GM18507 (cell line): ENCODE results near the gene KDM4B.

Experiments
- DNase-seq: peaks from one replicate; pipeline ENCODE4 v3.0.0; 2011; ENCODE audit warnings: low read depth; ENCODE audit not compliant: insufficient read length; ENCODE audit errors: extremely low spot score
- FAIRE-seq: peaks from 2 replicates; lab custom pipeline; 2011; peaks lifted over from hg19 to GRCh38; lab: Jason Lieb, UNC

The KDM4B gene

DNA sequence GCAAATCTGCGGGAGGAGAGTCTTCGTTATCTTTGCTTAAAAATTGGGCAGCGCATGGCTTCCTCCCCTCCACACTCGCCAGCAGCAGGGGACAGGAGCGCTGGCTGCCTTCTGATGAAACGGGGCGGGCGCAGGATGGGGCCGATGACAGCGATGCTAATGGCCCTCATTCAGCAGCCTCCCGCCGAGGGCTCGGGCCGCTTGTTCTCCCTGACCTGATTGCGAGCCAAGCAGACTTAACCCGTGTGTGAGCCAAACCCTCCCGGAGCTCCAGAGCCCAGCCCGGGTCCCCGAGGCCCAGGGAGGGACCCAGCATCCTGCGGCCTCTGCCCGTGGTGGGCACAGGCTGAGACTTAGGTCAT lies 90.3 kb downstream of the KDM4B start:
- DNase-seq (no peak), FAIRE-seq (no peak)

DNA sequence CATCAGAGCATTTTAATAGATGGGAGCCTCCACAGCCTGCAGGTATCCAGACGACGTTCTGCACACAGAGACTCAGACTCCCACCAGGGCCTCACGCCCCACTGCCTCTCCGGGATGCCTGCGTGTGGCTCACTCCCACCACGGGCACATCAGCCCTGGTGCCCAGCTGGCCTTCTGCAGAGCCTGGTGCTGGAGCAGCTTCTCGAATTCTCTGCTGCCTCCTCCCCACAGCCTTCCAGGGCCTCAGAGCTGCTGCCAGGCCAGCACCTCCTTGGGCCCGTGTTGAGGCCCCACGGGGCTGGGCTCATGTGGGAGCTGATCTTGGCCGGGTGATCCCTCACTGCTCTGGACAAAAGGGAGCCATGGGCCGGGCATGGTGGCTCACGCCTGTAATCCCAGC lies 90.9 kb downstream of the KDM4B start:
- FAIRE-seq, result no peak
- no peak for DNase-seq

DNA sequence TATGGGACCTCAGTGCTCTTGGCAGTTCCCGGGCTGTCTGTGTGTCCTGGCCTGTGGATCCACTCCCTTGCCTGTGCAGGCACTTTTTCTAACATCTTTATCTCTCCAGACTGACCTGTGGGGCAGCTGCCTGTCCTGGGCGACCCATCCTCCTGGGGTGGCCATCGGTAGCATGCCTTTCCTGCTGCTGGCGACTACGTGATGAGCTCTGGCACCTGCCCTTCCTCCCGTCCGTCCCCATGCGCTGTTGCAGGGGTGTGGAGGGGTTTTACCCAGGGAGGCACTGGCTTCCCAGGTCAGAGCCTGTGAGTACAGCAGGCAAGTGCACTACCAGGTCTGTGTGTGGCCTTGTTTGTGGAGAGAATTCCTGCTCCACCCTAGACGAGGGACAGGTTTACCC lies 93.3 kb downstream of the KDM4B start:
- FAIRE-seq, result no peak
- DNase-seq, result no peak

DNA sequence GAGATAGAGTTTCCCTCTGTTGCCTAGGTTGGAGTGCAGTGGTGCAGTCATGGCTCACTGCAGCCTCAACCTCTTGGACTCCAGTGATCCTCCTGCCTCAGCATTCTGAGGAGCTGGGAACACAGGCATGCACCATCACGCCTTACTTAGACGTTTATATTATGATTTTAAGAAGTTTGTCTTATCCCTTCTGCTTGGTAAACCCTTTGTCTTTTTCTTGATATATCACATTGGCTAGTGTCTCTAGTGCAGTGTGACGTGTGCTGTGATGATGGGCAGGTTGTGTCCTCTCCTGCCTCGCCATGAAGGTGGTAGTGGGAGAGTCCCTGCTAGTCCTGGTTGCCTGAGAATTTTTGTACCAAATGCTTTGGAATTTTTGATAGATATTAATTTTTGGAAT lies 93.9 kb downstream of the KDM4B start:
- DNase-seq (no peak), FAIRE-seq (no peak)

DNA sequence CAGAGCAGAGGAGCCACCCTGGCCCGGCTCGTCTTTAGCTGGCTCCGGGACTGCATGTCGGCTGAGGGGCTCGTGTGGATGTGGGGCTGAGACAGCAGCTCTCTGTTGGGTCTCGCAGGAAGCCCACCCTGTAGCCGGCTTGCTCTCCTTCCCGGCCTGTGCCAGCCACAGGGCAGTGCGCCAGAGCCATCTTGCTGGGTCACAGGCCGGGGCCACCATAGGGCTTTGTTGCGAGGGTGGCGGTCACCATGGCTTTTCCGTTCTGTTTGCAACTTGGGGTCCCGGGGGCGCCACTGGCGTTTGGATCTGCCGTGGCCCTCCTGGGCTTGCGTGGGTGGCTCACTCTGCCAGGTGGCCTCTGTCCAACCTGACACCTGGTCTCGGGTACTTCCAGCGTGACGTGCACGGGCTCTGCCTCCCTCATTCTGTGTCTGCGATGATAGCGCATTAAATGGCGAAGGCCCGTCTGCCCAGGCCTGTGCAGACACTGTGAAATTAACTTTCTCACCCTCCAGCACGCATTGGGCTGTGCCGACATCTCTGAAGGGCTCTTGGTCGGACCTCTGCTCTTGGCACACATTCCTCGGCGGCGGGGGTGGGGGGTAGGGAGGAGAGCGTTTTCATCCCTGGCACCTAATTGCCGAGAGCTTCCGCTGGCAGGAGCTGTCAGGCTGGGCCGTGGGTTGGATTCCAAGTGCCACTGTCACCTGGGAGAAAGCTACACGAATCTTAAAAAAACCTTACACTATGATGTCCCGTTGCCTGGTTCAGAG lies 95.1 kb downstream of the KDM4B start:
- DNase-seq, result no peak
- FAIRE-seq, result no peak

DNA sequence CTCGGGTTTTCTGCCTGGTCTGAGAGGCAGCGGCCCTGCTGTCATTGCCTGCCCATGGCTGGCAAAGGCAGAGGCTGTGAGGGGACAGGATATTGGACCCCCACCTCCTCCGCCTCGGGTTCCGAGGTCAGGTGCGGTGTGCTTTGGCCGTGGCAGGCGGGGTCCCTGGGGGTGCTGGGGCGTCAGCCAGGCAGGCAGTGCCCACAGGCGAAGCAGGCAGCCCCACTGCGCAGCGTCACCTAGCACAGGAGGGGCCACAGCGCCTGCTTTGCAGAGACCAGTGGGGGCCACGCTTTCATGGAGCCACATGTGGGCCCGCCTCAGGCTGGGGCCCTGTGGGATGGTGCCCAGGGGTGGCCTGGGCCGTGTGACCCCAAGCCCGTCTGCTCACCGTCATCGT lies 96.0 kb downstream of the KDM4B start:
- DNase-seq, result no peak
- FAIRE-seq, result no peak

DNA sequence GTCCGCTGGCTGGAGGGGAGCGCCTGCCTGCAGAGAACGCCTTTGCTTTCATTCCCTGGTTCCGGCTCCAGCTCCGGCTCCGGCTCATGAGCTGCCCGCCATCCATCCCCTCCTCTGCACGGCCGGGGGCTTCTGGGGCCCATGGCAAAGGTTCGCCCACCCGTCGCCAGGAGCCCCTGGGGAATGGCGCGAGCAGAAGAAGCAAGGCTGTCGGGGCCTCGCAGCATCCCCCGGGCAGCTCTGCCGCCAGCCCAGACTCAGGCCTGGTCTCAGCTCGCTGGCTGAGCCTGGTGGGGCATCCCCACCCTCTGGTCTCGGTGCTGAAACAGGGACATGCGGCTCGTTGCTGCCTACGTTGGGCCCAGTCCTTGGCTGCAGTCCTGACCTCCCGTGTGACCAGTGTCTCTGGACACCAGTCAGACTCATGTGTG lies 96.8 kb downstream of the KDM4B start:
- FAIRE-seq (no peak), DNase-seq (no peak)

DNA sequence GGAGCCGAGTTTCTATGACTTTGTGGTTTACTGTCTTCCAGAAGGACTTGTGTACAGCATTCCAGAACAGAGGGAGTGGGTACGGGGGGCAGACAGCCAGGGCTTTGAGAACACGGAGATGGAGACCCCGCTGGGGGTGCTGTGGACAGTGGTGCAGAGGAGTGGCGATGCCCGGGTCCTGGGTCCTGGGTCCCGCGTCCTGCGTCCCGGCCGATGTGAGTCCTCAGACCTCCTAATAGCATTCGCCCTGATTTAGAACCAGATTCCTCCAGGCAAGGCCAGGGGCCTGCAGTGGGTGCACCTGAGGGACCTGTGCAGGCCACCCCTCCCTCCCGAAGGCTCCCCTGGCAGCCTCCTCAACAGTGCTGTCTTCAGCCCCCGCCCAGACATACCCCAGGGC lies 97.9 kb downstream of the KDM4B start:
- no peak for FAIRE-seq
- no peak for DNase-seq

DNA sequence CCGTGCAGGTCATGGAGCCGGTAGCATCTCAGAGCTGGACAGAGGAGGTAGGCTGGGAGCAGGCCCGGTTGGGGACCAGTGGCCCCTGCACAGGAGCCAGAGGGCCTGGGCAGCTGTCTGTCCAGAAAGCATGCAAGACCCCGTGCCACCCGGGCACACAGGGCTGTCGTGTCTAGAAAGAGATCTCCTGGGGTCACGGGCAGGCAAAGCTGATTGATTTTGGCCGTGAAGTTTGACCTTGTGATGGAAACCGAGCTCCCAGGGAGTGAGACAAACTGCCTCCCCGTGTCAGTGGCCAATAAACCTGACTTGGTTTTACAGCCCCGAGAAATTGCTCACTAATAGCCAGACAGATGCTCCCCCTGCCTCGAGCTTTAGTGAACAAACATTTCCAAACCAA lies 98.8 kb downstream of the KDM4B start:
- DNase-seq (no peak), FAIRE-seq (no peak)

DNA sequence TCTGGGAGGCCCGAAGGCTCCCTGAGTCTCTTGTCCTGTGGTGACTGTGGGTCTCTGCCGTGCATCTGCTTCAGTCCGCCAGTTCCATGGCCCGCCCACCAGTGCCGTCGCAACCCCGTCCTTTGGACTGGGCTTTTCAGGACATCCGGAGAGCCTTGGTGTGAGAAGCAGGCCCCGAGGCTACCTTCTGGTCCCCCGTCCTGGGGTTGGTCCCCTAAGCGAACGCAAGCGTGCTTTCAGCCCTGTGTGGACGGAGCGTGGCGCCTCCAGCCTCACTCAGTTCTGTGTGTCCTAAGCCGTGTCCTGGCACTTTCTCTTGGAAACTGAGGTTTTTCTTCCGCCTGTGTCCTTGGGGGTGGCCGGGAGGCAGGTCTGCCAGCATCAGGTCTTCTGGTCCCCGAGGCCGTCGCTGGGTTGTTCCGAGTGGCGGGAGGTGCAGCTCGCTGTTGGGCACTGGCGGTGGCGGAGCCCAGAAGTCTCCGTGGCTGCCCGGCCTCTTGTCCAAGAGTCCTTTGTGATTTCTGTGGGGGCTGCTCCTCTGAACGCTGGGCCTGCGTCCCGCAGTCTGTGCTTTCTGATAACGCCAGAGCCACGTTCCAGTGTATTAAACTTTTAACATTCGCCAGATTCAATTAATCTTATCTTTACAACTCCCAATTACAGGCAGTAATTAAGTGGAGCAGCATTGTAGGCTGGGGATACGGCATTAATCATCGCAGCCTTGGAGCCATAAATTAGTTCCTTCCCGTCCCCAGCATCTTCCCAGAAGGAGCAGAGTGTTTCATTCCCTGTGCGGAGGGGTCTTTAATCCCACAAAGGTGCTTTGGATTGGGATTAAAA lies 99.5 kb downstream of the KDM4B start:
- no peak for FAIRE-seq
- DNase-seq, result no peak

DNA sequence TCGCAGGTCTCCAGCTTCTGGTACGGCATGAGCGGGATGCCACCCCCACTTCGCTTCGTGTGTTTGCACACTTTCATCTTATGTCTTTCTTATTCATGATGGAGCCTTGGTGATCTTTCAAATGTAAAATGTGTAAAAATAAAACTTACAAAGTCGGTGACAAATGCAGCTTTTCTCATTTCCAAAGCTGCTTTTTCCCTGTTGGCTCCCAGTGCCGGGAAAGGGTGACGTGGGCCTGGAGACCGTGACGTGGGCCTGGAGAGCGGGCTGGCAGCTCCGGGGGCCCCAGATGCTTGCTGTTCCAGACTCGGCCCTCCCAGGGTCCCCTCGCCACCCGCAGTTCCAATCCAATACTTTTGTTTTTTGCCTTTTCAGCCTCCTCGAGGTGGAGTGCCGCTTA lies 101.4 kb downstream of the KDM4B start:
- DNase-seq (no peak), FAIRE-seq (no peak)

DNA sequence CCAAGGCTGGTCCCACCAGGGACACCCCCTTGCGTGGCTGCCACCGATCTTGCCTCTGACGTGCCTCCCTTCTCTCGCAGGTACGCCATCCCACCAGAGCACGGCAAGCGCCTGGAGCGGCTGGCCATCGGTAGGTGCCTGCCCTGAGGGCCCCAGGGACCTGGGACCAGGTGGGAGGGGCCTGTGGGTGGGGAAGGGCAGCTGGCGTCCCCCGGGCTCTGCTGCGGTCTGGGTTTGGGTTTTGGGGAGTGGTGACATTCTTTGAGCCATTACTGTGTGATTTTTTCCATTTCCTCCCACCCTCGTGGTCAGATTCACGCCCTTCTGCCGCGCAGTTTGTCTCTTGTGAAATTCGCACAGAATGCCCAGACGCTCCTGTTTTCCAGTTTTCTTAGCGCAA lies 102.0 kb downstream of the KDM4B start:
- FAIRE-seq (no peak), DNase-seq (no peak)

DNA sequence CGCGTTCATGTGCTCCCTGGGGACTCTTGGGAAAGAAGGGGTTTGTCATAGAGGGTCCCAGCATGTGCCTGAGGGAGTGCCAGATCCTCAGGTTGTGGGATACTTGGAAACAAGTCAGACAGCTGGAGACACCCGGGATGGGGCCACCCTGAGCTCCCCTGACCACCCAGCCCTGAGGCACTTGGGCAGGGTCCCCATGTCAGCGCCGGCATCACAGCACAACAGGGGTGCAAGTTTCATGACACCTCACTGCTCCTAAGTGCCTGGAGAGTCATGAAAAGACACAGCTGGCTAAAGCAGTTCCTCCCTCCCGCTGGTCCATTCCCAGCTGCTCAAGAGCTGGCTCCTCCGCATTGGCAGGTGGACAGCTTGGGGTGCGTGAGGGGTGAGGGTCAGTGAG lies 102.7 kb downstream of the KDM4B start:
- DNase-seq (no peak), FAIRE-seq (no peak)

DNA sequence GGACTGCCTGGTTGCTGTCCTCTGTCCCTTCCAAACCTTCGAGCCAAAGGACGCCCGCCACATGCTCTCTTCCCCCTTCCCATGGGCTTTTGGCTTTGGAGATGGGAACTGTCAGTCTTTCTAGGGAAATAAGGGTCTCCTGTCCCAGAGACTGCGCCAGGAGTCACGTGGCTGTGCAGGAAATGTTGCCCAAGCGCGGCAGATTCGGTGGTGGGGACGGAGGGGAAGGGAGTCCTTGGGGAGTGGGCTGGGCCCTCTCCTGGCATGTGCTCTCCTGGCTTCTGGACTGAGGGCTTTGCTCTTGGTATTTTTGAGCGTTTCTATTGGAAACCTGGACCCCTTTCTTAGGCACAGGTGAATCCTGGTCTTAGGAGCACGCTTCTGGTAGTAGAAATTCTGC lies 103.2 kb downstream of the KDM4B start:
- FAIRE-seq (no peak), DNase-seq (no peak)

DNA sequence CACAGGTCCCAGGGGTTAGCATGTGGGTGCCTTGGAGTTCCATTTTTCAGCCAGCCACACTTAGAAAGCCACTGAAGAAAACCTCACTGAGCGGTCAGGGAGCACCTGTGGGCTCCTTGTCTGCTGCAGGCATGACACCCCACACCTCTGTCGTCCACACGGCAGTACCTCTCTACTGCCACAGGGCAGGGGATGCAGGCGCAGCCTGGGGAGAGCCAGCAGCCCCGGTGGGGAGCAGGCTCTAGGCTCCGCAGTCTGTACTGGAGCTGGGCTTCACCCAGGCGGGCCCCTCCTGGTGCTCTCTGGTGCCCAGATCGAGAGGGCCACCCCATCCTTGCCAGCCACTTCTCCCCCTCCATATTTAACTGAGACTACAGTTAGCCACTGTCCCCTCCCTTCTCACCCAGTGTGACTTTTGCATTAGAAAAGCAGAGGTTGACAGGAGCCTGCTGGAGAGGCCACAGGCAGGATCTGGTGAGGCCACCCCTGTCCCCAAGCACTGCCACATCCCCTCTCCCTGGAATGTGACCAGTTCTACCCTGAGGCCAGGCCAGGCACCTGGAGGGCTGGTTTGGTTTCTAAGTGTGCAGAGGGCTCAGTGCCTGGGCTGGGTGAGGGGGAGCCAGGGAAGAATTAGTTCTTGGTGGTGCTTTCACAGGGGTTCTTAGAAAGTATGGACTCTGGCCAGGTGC lies 104.4 kb downstream of the KDM4B start:
- DNase-seq (no peak), FAIRE-seq (no peak)

DNA sequence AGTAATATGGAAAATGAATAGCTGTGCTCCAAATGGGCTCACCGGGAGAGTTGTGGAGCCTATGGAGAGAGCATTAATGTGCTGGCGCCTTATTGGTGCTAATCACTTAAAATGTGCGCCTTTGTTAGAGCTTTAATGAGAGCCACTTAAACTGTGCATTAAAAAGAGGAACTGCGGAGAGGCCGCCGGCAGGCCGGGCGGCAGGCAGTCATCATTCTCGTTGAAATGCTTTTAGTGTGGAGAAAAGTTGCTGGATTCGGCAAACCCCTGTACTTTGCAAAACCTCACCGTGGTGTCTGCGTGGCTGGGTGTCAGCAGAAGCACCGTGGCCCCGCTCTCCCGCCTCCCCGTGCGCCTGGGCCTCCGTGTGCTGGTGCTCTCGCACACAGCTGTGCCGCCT lies 105.5 kb downstream of the KDM4B start:
- DNase-seq (no peak), FAIRE-seq (no peak)

DNA sequence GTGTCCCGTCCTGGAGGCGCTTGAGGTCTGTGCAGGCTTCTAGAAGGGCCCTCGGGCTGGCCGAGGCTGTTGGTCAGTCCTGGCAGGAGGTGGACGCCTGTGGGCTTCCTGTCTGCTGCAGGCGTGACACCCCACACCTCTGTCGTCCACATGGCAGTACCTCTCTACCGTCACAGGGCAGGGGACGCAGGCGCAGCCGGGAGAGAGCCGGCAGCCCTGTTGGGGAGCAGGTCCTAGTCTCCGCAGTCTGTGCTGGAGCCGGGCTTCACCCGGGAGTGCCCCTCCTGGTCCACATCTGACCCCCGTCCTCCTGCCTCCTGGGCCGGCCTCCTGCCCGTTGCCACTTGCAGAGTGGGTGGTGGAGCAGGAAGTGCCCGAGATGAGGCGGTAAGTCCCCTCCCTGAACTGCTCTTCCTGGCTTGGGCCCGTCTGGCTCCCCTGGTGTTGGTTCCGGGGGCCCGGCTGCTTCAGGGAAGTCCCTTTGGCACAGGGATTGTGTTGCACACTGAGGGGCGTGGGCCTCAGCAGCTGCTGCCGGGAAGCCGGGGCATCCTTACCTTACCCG lies 106.0 kb downstream of the KDM4B start:
- FAIRE-seq (no peak), DNase-seq (no peak)

DNA sequence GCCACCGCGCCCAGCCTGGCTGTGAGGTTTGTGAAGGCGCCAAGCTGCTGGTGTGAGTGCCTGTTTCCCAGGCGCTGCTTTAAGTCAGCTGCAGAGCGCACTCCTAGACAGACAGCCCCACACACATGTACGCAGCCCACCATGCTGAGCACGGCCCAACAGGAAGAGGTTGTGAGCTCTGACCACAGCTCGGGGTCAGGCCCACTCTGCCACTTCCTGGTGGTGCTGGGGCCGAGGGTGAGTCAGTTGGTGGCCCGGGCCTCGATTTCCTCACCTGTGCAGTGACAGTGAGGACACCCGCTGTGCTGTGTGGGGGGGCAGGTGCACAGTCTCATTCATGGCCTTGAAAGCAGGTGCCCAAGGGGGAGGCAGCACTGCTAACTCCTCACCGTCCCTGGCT lies 106.7 kb downstream of the KDM4B start:
- DNase-seq (no peak), FAIRE-seq (no peak)

DNA sequence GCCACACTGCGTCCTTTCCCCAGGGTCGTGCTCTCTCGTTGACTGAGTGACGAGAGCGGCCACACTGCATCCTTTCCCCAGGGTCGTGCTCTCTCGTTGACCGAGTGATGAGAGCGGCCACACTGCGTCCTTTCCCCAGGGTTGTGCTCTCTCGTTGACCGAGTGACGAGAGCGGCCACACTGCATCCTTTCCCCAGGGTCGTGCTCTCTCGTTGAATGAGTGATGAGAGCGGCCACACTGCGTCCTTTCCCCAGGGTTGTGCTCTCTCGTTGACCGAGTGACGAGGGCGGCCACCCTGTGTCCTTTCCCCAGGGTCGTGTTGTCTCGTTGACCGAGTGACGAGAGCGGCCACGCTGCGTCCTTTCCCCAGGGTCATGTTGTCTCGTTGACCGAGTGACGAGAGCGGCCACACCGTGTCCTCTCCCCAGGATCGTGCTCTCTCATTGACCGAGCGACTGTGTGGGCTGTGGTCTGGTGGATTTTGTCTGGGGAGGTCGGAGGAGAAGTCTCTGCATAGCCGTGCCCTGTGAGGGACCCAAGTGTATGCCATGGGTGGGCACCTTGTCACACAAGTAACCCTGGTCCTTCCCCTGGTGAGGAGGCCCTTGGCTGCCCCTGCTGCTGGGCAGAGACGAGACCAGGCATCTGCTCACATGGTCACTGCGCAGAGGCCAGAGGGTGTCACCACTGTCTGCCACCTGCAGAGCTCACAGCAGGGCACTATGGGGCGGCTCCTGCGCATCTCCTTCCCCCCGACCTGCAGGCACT lies 107.7 kb downstream of the KDM4B start:
- no peak for DNase-seq

DNA sequence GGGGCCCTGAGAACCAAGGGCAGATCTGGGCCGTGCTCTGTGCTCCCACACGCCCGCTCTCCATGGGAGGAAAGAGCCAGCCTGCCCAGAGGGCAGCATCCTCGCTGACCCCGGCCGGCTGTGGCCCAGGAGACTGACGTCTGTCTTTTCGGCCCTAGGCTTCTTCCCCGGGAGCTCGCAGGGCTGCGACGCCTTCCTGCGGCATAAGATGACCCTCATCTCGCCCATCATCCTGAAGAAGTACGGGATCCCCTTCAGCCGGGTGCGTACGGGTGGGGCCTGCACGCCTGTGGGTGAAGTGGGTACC lies 108.2 kb downstream of the KDM4B start:
- DNase-seq, result no peak
- FAIRE-seq, result no peak

More for the DNA sequence above, 107.7 kb downstream of the KDM4B start:
- FAIRE-seq, result no peak
